NCI-H748 treated with DMSO at 0.1 percent for 48 hours (cell line): ENCODE data around the gene ERC2.
A peak's percentile ranks its signal among the peaks of the same experiment; 100 is the strongest.

ENCODE experiments used
- DNase-seq: peaks from one replicate; lab custom pipeline; 2025; lab: John Stamatoyannopoulos, UW

Gene ERC2

DNA sequence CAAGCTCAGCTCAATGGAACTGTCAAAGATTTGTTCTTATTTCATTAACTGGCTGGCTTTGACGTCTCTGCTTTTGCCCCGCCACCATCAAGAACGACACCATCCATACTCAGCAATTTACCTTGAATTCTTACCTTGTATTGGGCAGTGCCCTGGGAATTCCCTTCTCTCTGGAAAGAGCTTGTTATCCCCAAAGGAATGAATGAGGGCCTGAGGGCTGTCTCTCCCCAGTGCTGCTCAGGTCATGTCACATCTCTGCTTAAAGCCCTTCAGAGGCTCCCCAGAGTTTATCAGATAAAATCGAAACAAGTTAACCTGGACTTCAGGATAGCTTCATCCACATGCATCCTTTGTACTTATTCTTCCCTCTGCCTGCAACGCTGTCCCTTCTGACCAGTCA, 975.3 kb downstream of the ERC2 start:
- no peak for DNase-seq

DNA sequence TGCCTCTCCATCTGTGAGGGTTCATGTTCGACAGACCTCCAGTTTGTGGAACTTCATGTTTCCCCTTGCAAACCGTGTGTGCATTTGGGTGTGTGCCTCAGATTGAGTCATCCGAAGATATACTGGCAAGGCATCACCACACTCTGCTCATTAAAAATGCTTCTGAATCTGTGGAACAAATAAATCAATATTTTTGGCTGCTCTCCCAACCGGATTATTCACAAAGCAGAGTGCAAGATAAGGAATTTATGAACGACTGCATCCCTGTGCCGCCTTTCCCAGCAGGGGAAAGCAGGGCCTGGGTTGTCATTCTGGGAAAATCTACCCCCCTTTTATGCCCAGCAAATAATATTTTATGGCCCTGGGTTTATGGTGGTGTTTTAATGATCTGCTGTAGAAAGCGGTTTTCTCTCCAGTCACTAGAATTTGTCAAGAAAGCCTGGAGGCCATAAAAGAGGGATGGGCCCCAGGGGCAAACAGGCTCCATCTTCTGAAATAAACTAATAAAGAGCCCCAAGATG, 976.9 kb downstream of the ERC2 start:
- DNase-seq: no peak

DNA sequence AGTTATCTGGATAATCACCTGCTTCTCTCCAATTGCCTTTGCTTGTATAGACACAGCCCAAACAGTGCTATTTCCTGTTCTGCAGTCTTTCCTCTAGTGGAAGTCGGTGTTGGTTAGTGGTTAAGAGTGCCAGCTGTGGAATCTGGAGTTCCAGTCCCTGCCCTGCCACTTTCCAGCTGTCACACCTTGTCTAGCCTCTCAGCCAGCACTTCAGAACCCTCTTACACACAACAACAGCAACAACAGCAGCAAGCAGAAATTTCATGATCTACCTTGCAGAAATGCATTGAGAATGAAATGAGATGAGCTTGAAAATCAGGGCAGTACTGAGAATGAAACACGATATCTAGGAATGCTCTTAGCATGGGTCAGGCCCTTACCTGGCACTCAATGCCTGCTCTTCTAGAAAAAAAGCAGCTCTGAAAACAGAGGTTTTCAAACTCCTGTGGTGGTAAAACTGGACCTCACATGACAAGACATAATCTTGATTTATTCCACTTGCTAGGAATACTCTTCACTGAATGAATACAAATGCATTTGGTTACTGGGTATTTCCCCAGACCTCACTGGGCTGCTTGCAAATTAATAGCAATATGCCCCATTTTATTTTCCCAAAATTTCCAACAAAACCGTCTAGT, 977.9 kb downstream of the ERC2 start:
- DNase-seq: no peak

DNA sequence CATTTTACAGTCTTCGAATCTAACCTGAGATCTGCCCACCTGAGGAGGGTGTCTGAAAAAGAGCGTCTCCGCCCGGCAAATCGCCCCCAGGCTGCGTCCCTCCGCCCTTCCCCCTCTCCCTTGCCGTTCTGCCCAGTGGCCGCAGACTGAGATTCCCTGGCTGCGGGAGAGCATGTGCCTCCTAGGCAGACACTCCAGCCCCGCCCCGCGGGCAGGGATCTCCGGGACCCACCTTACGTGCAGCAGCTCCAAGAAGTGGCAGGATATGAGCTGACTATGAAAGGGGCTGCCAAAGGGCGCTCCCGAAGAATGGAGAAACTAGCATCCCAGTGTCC, 978.5 kb downstream of the ERC2 start:
- no peak for DNase-seq

DNA sequence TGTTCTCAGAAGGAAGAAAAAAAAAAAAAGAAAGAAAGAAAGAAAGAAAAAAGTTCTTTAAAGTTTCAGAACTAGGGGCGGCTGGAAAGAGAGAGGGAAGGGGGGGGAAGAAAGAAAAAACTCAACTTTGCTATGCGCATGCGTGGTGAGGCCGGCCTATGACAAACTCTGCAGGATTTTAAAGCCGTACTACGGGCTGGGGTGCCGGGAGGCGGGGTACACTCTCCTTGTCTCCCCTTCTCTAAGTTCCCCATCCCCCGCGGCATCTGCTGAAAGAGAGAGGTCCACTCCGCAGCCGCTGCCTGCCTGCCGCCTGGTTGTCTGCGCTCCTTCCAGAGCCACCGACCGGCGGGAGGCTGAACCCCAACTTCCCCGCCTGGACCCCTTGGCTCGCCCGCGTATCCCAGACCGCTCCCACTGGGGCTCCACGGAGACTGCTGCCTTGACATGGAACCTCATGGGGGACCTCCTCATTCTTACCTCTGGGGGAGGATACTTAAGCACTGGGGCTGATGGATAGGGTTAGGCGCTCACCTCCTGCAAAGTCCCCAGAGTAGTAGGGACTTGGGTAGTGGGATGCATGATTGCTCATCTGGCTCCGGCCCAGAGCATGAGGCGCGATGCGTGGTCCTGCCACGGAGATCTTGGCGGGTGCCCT, 979.7 kb downstream of the ERC2 start:
- DNase-seq: peak; percentile 22

DNA sequence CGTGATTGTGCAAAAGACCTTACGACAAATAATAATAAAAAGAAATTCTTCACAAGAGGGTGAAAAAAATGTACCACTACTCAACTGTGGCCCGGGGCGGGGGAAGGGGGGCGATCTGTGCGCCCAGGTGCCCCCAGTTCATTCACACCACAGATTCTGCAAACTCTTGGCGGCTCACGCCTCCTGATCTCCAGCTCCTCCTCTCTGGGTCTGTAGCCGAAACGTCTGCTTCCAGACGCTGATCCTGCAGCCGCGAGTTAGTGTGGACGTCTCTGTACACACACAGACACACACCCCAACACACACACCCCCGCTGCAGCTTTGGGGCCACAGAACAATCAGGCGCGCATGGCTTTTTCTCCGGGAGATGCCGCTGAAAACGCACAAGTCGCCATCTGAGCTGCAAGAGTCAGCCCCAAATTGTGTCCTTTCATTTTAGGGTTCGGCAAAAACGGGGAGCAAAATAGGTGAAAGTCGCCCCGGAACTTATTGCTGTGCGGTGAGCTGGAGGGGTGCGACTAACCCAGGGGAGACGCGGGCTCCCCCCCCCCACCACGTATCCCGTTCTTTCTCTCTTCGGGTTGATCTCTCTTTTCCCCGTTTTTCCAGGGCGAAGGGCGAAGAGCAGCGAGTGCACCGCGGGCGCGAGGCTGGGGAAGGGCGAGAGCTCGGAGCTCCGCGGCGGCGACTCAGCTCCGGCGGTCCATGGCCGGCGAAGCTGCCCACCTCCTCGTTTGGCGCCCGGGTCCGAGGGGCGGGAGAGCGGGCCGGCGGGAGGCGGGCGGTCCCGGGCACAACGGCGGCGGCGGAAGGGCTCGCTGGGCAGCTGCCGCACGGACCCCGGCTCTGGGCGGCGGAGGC, 980.7 kb downstream of the ERC2 start:
- peak; percentile 61 for DNase-seq

DNA sequence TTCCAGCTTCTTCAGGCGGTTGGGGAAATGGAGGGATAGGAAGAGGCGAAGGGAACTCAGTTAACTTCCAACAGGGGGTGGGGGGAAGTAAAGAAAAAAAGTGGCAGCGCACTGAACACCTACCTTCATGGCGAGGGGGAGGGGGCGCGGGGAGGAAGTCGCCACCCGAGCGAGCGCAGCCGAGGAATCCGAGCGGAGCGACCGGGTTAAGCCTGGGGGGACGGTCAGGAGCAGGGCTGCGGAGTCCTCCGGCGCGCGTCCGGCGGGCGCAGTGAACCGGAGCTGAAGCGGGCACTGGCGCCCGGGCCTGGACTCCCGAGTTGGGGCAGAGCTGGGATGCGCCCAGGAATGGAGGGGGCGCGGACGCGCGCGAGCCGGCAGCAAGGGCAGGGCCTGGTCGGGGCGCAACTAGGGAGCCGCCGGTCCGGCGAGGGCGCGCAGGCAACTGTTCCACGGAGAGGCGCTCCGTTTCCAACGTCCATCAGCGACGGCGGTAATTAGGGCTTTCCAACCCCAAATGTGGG, 981.3 kb downstream of the ERC2 start, which contains the start of gene WNT5A:
TSS of gene WNT5A (minus strand) at position 450 of the 524 bp plus-strand sequence. CDS start at position 129, 321 bp downstream.
- peak; percentile 44 for DNase-seq

DNA sequence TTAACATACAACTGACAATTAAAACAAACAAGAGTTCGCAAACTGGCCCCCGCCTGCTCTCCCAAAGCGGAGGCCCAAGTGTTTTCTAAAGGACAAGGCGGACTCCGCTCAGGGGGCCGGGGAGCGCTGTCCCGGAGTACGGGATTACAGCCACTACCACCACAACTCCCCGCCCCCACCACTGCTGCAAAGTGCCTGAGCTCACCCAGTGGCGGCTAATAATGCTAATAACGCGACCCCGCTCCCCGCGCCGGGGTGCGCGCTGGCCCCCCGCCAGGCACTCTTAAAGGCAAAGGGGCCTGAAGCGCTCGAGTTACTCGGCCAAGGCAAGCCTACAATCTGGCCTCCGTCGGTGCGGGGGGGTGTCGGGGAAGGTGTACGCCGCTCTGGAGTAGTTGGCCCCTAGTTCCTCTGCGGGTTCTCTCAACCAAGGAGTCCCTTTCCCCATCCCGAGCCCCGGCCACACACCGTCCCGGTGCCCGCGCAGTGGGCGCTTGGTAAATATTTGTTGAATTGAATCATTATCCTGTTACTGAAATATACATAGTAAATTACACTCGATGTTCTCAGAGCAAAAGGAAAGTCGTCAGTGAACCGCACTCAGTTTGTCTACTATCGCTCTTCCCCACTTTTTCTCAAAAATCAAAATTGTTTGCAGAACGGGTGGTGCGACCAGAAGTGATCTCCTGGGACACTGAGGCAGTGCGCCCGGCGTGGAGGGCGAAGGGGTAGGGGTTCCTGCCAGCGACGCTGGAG, 982.0 kb downstream of the ERC2 start:
- DNase-seq: peak; percentile 38

DNA sequence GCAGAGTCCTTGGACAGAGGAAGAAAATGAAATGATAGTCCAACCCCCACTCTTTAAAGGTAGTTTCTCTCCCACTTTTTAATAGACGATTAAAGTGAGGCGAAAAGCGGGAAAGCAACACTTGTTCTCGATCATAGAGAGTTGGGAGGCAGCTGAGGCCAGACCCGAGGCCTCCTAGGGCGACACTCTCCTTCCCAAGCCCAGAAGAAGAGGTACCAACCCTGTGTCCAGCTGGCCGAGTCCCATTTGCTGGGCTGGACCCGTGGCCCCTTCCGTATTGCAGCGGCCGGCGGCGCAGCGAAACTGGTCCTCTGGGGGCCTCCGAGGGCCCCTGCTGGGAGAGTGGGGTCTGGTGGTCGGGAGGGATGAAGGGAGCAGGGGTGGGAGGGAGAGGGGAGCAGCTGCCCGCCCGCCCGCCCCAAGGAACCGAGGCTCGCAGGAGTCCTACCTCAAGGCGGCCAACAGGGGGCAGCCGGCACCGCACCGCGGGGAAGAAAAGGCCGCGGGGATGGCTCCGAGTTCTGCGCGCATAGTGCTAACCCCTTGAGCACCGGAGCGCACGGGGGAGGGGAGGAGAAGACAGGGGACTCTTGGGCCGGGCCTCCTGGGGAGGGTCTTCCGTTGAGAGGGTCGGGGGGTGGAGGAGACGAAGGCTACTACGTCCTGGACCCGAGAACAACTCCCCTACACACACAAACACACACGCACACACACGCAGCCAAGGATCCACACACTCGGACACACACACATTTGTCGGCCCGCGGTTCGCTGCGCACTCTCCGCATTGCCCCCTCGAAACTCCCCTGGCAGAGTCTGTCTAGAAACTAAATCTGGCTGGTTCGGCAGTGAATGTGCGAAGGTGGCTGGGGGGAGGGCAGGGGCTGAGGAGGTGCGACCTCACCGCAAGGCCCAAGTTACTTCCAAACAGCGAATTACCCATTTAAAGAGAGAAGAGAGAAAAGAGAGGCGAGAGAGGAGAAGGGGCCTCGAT, 983.2 kb downstream of the ERC2 start:
- DNase-seq: peak; percentile 64

DNA sequence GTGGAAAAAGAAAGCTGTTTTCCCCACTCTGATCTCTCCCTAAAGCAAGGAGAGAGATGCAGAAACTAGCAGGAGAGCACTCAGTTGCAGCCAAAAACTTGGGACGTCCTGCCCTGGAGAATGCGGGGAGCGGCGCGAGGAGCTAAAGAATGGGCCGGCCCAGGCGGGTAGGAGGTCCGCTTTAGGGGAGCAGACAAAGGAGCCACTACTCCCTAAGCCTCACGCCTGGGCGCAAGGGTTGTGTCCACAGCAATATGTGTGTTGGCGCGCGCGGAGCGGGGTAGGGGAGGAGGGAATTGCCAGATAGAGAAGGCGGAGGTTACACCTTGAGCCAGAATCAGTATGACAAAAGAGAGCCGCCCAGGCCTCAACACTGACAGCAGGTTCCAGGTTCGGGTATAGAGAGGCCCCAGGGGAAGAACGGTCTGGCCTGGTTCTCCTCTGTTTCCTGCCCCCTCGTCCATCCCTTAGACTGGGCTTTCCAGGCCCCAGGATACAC, 984.0 kb downstream of the ERC2 start:
- no peak for DNase-seq

DNA sequence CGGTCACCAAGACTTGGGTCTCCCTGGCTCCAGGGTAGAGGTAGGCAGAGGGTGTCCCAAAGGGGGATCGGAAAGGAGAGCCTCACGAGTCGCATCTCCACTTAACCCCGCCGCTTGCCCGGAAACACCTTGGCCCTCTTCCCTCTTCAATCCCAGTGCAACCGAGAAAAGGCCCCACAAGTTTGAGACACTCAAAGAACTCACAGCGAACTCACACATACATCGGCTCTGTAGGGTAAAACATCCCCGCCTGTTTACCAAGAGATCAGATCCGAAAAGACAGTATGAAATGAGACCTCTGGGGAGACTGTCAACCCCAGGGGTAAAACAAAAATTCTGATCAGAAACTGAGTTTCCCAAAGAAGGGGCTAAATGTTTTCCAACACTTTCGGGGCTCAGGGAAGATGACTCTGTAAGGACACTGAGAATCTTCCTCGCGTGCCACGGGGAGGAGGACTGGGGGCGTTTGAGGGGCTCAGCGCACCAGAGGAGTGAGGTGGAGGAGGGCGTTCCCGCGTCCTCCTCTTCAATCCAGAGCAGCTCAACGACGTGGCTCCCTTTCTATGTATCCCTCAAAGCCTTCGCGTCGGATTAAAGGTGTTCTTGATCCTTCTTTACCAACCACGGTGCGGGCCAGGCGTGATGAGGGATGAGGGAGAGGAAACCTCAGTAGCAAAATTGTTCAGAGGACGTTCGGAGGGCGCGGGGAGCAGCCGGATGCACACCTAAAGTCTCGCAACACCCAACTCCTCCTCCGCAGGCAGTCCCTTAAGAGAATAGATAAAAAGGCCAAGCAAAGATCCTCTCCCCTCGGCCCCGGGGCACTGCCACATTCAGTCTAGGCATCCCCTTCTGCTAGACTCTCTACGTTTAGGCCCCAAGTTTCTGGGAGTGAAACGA, 984.8 kb downstream of the ERC2 start:
- no peak for DNase-seq

DNA sequence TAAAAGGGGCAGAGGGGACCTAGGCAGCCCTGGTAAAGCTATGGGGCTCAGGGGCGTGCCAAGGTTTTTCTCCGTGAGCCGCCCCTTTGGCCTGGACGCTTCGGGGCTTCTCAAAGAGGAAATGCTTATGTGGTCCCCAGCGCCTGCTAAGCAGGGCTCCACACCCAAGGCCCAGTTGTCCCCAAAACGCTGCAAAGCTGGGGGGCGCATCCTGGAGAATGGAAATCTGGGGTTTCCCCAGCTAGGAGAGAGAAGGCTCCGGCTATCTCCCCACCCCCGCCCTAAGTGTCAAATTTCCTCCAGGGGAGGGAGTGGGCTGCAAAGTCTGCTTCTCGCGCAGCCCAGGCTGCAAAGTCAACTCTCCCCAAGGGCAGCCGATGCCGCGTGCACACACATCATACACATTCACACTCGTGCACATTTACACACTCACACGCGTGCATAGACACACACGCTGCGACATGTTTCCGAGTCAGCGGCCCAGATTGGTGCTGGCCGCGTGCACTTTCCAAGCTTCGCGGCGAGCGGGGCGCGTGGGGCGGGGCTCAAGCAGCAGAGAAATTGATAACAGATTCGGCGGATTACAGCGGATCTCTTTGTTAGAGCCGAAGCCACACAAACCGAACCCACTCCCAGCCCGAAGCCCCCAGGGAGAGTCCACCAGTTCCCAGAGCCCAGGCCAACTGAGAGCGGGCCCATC, 985.6 kb downstream of the ERC2 start:
- no peak for DNase-seq

DNA sequence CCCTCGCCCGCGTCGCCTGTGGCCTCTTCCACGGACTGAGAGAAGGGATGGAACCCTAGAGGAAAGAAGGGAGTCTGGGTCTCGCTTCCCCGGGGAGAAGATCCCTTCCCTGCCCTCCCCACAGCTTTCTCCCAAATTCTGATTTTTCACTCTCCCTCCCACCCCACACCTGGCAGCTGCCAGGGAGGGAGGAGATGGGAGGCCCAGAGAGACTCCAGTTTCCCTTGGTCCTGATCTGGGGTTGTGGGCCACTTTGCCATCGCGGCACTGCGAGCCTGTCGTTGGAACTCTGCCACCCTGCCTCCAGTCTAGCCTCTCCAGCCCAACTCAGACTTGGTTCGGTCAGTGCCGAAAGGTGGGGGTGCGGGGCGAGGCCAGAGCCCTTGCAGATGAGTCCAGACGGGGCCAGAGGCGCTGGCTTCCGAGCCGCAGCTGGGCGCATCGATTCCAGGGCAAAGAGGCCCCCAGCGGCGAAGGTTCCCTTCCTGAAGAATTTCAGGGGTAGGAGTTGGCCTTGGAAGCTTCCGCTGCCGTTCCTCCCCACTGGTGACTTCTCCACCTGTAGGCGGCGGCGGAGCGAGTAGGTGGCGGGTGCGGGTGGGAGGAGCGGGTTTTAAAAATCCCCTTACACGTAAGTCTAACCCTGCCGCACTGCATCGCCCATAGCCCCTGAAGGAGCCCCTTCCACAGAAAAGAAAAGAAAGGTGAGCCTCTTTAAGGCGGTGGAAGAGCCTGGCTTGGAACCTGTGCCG, 986.3 kb downstream of the ERC2 start:
- DNase-seq: no peak

DNA sequence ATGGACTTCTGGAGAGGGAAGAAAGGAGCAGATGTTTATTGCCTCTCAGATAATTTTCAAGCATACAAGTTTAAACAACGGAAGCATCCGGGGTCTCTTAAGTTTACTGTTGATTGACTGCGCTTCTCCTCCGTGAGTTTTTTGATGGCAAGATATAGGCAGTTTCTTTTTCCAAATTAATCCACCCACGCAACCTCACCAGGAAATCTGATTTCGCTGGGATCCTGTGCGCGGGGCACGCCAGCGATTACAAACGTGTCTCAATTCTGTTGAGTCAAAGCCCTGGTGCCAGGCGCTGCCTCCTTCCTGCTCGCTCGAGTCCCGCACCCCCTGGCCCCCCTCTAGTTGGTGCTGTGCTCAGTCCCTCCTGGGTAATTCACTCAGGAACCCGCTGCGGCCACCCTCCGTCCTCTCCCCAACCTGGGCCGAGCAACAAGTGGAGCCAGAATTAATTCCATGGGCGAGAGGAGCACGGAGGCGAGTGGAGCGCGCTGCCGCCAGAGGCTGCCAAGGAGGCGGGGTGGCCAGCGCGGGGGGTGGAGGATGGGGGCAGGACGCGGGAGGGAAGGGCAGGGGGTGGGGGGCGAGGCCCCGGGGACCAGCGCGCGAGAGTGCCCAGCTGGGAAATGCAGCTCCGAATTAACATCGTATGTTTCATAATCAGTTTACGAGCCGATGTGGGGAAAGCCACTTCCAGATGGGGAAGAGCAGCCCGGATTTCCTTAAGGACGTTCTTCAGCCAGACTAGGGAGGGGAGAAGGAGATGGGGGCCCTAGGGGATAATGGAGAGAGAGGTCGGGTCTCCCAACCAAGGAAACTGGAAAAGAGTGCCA, 987.1 kb downstream of the ERC2 start:
- DNase-seq: no peak

DNA sequence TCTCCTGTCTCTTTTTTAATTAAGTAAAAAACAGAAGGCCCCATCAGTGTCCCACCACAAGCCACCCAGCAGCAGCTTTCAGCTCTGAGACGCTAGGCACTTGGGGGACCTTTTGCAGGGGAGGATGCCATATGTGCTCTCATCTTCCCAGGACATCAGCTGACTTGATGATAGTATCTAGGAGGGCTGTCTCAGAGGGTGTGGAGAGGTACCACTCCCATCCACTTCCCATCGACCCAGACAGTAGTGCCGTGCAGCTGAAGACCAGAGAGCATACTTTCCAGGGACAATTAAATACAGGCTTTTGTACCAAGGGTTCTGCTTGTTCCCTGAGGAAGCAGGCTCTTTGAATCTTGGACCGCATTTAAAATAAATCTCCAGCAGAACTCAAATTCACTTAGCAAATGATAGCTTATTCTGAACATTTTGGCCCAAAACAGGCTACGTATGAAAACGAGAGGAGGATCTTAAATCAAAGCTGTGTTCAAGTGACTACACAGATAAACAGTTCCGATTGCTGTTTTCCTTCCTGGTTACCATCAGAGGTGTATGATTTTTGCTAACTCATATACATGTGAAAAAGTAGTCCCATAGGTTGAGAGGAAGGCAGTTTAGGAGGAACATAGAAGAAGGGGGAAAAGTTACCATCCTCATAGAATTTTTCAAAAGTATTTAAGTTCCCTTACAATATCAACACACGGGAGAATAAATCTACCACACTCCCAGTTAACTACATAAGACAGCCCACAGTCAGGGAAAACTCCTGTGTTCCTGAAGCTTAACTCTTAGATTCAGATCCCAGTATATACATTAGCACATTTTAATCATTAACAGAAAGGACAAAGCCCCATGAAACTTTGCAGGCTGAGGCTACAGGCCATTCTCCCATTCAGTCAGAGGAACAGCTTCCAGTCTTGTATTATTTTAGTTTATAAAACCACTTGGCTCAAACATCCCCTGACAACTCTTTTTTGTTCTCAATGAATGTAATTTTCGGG, 990.7 kb downstream of the ERC2 start:
- DNase-seq: no peak

DNA sequence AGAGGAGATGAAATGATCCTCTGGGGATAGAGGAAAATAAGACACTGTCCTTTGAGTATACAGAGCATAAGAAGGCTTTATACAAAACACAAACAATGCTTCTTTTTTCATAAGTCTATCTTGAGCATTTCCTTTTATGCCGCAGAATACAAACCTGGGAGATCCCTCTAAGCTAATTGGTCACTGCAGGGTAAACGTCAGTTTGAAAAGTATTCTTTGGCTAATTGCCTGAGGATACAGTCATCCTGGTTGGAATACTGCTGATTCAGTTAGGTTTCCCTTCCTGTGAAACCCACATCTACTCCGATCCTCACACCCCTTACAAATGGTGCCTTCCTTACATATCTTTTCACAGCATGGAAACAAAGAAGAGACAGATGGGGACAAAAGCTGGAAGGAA, 991.8 kb downstream of the ERC2 start:
- no peak for DNase-seq
